ENCODE data around the gene GUCY2C.

Gene GUCY2C

GRCh38 chr12:14618983-14619382 lies 77.4 kb downstream of the GUCY2C start:
- no peak for DNase-seq

DNA sequence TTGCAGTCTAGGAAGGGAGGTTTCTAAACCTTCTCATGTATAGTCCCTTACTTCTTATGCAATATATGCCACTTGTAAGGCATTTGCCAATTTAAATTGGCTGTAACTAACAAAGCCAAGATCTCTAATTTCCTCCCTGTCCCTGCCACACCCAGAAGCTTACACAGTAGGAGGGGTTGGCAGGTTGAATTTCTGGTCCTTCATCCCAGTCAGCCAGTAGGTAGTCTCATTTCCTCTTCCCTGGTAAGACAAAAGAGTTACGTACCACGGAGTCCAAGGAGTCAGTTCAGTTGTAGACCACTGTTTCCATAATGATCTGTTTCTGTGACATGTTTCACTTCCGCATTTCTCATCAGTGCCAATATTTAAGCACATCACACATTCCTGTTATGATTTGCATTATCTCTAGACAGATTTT lies 81.7 kb downstream of the GUCY2C start:
- no peak for DNase-seq

DNA sequence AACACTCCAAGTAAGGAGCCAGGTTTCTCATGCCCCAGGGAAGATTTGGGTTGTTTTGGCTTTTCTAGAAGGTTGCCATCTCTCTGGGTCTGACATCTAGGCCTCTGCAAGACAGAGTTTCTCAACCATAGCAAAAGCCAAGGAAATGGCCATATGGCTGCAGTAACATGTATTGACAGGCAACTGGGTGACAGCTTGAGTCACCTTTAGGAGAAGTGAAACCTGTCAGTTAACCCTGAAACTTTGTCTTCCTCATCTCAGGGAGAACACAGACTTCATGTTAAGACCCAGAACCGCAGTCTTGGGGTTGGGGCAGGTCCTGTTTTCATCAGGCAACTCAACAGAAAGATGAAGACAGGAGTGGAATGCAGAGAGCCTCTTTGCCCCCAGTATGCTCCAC lies 82.7 kb downstream of the GUCY2C start:
- DNase-seq = no peak

GRCh38 chr12:14612898-14613445 lies 83.4 kb downstream of the GUCY2C start:
- DNase-seq = no peak

DNA sequence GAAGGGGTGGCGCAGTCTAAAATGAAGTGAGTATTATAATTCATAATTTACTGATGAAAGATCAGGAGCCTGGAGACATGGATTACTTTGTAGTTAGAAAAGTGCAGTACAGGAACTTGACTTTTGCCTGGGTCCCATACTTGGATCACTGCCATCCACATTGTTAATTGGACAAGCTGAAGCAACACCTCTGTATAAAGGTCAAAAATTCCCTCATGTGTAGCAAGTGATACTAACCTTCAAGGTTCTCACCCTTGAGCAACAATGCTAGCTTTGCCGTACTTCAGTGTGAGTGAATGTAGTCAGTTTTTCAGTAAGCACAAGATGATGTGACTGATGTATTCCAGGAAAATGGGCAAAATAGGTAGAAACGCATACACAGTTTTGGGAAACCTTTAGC lies 84.1 kb downstream of the GUCY2C start:
- no peak for DNase-seq

- no peak for DNase-seq
Observed at GRCh38 chr12:14611640-14612203, 84.7 kb downstream of the GUCY2C start.

DNA sequence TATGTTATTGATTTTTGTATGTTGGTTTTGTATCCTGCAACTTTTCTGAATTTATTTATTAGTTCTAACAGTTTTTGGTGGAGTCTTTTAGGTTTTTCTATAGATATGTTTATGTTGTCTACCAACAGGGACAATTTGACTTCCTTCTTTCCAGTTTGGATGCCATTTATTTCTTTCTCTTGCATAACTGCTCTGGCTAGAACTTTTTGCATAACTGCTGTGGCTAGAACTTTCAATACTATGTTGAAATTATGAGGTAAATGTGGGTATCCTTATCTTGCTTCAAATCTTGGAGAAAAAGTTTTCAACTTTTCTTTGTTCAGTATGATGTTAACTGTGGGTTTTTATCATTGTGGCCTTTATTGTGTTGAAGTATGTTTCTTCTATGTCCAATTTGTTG lies 88.8 kb downstream of the GUCY2C start:
- no peak for DNase-seq

DNA sequence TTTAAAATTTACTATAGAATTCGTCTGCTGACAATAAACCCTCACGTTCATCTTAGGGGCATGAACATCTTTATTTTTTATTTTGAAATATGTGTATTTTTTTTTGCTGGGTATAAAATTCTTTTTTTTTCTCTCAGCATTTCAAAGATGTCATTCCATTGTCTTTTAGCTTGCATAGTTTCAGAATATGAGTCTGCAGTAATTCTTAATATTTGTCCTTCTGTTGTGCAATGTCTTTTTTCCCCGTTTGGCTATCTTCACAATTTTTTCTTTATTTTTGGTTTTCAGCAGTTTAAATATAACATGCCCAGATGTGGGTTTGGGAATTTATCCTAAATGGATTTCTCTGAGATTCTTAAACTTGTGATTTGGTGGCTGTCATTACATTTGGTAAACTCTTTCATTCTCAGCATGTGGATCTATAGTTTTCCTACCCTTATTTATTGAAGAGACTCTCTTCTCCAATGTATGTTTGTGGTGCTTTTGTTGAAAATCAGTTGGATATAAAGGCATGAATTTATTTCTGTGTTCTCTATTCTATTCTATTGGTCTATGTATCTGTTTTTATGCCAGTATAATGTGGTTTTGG lies 90.9 kb downstream of the GUCY2C start:
- no peak for DNase-seq

DNA sequence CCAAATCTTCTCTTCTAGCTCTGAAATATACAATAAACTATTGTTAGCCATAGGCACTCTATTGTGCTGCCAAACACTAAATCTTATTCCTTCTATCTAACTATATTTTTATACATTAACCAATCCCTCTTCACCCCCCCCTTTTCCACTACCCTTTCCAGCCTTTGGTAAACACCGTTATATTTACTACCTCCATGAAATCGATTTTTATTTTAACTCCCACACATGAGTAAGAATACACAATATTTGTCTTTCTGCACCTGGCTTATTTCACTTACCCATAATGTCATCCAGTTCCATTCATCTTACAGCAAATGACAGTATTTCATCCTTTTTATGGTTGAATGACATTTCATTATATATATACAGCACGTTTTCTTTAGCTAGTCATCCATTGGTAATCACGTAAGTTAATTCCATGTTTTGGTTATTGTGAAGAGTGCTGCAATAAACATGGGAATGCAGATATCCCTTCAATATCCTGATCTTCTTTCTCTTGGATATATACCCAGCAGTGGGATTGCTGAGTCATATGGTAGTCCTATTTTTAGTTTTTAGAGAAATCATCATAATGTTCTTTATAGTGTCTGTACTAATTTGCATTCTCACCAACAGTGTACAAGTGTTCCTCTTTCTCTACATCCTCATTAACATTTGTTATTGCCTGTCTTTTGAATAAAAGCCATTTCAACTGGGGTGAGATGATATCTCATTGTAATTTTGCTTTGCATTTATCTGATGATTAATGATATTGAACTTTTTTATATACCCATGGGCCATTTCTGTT lies 94.5 kb downstream of the GUCY2C start:
- DNase-seq = no peak

DNA sequence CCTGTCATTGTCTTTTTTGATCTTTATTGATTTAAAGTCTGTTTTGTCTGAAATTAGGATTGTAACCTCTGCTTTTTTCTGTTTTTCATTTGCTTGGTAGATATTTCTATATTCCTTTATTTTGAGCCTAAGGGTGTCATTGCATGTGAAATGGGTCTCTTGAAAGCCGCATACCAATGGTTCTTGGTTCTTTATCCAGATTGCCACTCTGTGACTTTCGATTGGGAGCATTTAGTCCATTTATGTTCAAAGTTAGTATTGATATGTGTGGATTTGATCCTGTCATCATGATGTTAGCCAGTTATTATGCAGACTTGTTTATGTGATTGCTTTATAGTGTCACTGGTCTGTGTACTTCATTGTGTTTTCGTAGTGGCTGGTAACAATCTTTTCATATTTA lies 98.9 kb downstream of the GUCY2C start:
- no peak for DNase-seq

- DNase-seq = no peak
Observed at GRCh38 chr12:14591719-14592118, 104.7 kb downstream of the GUCY2C start.

DNA sequence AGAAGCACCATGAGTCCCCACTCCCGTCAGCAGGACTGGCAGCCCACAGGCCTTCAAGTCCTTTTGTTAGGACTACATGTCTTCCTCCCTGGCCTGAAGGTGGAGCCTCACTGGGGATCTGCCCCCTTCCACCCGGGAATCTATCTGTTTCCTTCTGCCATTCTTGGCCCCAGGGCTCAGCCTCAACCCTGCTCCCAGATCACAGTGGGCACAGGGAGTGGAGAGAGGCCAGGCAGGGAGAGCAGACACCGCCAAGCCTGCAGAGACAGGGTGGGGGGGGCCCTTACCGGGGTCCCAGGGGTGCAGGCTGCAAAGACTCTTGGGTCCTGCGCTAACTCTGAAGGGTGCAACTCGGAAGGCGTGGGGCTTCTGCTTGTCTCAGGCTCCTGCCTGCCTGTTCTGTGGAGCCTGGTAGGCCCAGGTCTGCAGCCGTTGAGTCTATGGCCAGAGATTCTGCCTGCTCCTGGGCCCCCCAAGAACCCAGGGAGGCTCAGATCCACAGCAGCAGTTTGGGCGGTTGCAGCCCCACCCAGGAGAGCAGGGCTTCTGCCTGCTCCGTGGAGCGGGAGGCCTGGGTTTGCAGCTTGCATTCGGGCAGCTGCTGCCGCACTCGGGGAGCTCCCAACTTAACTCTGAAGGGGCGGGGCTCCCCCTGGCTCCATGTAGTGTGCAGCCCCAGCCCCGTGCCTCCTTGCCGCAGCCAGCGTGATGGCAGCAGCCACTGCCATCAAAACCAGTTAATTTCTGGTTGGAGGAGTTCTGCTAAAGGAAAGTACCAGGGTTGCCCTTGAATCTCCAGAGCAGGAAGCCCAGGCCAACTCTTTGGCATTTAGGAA lies 107.0 kb downstream of the GUCY2C start:
- DNase-seq = no peak

- DNase-seq = no peak
Observed at GRCh38 chr12:14588571-14588970, 107.8 kb downstream of the GUCY2C start.

DNA sequence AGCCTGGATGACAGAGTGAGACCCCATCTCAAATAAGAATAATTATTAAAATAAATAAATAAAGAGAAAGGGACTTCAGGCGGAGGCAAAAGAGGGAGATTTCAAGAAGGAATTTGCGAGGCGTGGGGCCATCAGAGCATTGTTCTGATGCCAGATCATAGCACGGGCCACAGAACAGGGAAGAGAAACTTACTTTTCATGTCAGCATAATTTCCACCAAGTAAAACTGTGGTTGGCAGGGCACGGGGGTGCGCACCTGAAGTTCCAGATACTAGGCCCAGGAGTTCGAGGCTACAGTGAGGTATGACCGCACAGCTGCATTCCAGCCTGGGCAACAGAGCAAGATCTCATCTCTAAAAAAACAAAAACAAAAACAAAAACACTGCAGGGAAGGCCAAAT lies 117.8 kb downstream of the GUCY2C start:
- DNase-seq = no peak

GRCh38 chr12:14577344-14577743 lies 119.1 kb downstream of the GUCY2C start:
- DNase-seq = no peak

GRCh38 chr12:14576896-14577295 lies 119.5 kb downstream of the GUCY2C start:
- DNase-seq = no peak

GRCh38 chr12:14575585-14575984 lies 120.8 kb downstream of the GUCY2C start:
- DNase-seq = no peak

DNA sequence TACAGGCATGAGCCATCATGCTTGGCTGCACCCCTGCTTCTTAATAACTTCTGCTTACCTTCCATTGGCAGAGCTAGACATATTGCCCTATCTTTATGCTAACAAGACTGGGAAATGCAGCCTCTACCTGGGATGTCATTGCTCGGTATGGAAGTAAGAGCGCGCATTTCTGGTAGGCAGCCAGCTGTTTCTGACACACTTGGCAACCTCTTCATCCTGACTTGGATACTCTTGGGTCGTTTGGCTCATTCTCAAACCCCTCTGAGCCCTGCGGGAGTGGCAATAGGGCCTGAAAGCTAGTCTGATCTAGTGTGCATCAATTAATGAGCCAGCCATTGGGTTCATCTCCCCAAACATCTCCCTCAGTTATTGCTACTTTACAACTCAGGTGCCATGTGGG lies 123.3 kb downstream of the GUCY2C start:
- no peak for DNase-seq

GRCh38 chr12:14572401-14572800 lies 124.0 kb downstream of the GUCY2C start:
- no peak for DNase-seq

DNA sequence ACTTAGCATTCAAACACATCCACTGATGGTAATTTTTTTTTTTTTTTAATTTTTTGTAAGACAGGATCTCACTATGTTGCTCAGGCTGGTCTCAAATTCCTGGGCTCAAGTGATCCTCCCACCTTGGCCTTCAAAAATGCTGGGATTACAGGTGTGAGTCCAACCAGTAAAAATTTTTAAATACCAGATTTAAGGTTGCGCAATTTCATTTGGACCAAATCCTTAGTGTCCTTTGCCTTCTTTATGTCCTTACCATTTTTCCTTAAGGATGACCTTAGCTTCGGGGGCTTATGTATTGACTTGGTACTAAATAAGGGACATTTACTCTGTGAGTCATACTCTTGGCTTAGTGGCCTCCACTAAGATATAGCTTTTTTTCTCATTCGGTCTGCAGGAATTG lies 124.6 kb downstream of the GUCY2C start:
- DNase-seq = no peak

- no peak for DNase-seq
Observed at GRCh38 chr12:14570231-14570630, 126.2 kb downstream of the GUCY2C start.

DNA sequence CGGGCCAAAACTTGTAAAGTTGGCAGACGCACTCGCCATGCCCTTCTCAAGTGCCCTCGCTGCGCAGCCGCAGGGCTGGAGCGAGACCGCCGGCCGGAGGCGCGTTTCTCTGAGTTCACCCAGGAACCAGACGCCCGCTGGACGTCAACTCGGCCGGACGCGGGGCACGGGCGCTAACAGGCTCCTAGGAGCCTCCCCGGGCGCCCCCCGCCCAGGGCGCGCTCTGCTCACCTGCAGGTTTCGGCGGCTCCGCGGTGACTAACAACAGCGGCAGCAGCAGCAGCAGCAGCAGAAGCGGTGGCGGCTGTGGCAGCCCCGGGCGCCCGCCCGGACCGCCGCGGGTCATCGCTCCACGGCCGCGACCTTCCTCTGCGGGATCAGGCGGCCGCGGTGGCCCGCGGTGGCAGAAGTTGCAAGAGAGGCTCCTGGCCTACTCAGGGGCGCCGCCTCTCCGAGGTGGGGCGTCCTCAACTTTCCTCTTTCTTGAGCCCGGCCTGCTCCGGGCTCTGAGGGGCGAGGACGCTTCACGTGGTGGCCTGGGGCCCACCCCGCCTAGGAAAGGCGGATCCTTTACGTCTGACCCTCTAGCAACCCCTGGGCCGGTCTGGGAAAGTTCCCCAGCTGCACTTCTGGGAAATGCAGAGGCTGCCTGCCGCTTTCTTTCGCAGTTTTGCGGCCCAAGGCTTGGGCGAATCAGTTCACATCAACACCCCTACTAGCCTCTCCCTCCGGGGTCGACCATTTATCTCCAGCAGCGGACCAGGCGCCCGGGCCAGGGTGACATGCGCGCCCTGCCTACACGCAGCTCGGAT lies 128.8 kb downstream of the GUCY2C start, which contains the start of gene PLBD1:
Gene PLBD1, minus strand, starts transcription at position 533 of the 812 bp plus-strand sequence. Its CDS starts 187 bp downstream, at position 346.
- DNase-seq = no peak

Measured in stimulated activated CD4-positive, alpha-beta T cell treated with anti-CD3 and anti-CD28 coated beads, Interleukin-12 subunit alpha, Interleukin-12 subunit beta, amount 100 ng/mL, for 4 hours (primary cell).